T-helper 2 cell treated with Interferon-gamma antibody and Interleukin-4, amounts not matched to agents 100 ng/mL and 5 ng/mL, for 36 hours (primary cell): ENCODE results near the gene PET100. TPM values are rescaled to one million over a fixed set of nuclear protein-coding genes. Genes with fewer than 3 reads are reported as not detected.

ENCODE experiments used
- intact Hi-C: fragments of 100-400 bp; cut with micrococcal nuclease; formaldehyde crosslinking; loops from one replicate; pipeline ENCODE4 v1.15.1; 2023
- total RNA-seq: library from RNA; stranded (reverse); gene quantifications from 2 replicates; pipeline ENCODE4 v1.2.3, GENCODE V29; 2022

PET100 gene, protein sequence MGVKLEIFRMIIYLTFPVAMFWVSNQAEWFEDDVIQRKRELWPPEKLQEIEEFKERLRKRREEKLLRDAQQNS
- total RNA-seq: 129 and 134 TPM in 2 replicates

DNA sequence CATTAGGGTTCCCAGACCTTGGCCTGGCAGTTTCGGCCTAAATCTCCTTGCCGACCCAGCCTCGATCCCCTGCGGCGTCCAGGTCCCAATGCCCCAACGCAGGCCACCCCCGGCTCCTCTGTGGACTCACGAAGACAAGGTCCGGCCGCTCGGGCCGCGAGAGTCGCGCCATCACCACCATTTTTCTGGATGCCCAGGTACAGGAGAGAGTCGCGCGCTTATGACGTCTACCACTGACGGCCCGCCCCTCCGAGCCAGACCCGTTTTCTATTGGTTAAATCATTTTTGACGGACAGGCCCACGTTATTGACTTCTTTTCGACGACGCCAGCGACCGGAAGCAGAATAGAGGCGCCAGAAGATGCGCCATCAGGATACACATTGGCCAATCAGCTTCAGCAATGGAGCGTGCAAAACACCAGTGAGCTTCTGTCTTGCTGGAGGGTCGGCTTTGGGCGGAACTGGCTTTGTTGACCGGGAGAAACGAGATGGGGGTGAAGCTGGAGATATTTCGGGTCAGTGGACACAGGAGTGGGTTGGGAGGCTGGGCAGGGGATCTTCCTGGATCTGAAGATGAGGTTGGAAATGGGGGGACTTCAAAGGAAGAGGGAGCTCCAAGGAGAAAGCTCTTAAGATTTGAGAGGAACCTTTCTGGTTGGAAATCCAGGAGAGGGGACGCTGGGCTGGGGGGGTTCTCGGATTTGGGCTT lies at the start of gene PET100, which contains the start of gene XAB2:
Gene PET100 (plus strand): TSS at position 447 of the 708 bp plus-strand sequence. CDS start 41 bp downstream, at position 488.
Gene XAB2 (minus strand): TSS at position 199 of the 708 bp plus-strand sequence. CDS start 18 bp downstream, at position 181.
- intact Hi-C loops: loop anchor here (1.0 kb wide), 2 partner anchors 94 to 200 kb away; partner anchors contain the start of gene PNPLA6

DNA sequence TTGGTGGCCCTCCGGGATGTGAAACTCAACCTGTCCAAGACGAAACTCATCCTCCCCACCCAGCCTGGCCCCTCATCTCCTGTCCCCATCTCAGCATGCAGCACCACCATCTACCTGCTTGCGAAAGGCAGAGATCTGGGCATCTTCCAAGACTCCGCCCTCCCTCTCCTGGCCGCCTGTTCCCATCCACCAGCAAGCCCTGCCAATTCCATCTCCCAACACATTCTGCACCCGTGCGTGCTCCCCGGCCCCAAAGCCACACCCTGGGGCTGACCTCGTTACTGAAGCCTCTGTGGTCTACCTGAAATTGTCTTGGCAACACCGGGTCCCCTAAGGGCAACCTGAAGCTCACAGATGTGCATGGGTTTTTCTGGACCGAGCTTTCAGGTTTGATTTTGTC lies 47.1 kb upstream of the PET100 start:
- intact Hi-C loops: no loop called here

DNA sequence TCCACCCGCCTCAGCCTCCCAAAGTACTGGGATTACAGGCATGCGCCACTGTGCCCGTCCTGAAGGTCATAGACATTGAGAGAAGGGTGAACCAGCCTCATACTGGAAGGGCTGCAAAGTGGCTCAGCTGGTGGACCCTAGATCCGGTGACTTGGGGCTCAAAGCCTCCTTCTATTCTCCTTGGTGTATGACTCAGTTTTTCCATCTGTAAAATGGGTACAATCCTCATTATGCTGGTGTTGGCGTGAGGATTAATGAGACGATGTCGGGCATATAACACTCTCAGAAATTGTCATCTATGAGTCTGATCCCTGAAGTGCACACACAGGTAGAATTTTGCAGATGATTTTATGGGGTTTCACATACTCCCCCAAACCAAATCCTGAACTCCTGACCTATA lies 39.8 kb upstream of the PET100 start:
- intact Hi-C loops: no loop called here

DNA sequence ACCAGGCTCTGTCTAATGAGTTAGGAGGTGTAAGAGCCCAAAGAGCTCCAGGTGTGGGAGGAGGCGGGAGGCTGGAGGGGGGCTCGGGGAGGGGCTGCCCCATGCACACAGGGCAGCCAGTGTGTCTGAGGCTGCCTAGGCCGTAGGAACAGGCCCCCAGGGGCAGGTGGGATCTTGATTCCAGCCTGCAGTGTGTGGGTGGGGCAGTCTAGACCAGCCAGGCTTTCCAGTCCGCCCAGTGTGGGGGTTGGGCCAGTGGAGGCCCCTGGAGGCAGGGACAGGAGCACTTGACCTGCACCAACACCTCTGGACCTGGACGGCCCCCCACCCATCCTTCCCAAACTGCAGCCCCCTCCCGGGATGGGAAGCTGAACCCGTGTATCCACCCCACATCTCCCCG lies 39.3 kb upstream of the PET100 start:
- intact Hi-C loops: no loop called here

GRCh38 chr19:7595466-7596133 lies 34.0 kb upstream of the PET100 start, which contains the start of gene CAMSAP3:
CAMSAP3 (plus strand) TSS chr19:7595863; CDS start chr19:7596003, 140 bp downstream.
- intact Hi-C loops: no loop called here

- intact Hi-C loops: no loop called here
Observed at GRCh38 chr19:7596211-7596937, 33.2 kb upstream of the PET100 start.

GRCh38 chr19:7597689-7598088 lies 31.9 kb upstream of the PET100 start:
- intact Hi-C loops: no loop called here

- intact Hi-C loops: no loop called here
Observed at GRCh38 chr19:7598180-7598579, 31.4 kb upstream of the PET100 start.

DNA sequence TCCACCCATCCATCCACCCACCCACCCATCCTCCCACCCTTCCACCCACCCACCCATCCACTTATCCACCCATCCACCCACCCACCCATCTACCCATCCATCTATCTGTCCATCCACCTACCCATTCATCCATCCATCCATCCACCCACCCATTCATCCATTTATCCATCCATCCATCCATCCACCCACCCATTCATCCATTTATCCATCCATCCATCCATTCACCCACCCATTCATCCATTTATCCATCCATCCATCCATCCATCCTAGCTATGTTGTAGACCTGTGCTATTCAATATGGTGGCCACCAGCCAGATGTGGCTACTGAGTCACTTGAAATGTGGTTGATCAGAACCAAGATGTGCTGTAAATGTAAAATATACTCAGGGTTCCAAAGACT lies 28.9 kb upstream of the PET100 start:
- intact Hi-C loops: no loop called here

DNA sequence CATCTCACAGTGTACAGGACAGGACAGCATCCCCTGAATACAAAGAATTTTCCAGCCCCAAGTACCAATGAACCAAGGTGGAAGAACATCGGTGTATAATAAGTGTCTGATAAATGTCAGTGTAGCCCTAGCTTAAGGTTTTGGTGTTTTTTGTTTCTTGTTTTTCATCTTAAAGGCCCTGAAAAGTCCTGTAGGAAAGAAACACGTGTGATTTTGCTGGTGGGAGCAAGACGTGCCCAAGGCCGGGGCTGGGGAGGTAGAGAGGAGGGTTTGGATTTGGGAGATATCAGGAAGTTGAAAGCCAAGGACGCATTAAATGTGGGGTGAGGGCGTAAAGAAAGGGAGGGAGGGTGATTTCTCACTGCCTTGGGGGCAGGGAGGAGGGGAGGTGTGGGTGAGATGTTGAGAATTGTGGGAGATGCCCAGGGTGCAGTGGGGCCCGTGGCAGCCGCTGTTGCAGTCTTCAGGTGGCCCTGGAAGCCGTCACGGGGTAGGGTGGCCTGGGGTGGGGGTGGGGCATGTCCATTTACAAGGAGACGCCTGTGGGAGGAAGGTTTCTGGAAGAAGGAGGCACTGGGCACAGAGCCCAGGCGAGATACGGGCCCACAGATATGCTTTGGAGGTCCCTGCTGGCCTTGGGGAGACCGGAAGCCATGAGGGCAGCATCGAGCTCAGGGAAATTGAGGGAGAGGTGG lies 27.2 kb upstream of the PET100 start:
- intact Hi-C loops: no loop called here

- intact Hi-C loops: no loop called here
Observed at GRCh38 chr19:7602935-7603497, 26.6 kb upstream of the PET100 start.

- intact Hi-C loops: no loop called here
Observed at GRCh38 chr19:7603919-7604318, 25.7 kb upstream of the PET100 start.

- intact Hi-C loops: no loop called here
Observed at GRCh38 chr19:7605490-7606222, 23.9 kb upstream of the PET100 start.

- intact Hi-C loops: no loop called here
Observed at GRCh38 chr19:7606289-7606688, 23.3 kb upstream of the PET100 start.

DNA sequence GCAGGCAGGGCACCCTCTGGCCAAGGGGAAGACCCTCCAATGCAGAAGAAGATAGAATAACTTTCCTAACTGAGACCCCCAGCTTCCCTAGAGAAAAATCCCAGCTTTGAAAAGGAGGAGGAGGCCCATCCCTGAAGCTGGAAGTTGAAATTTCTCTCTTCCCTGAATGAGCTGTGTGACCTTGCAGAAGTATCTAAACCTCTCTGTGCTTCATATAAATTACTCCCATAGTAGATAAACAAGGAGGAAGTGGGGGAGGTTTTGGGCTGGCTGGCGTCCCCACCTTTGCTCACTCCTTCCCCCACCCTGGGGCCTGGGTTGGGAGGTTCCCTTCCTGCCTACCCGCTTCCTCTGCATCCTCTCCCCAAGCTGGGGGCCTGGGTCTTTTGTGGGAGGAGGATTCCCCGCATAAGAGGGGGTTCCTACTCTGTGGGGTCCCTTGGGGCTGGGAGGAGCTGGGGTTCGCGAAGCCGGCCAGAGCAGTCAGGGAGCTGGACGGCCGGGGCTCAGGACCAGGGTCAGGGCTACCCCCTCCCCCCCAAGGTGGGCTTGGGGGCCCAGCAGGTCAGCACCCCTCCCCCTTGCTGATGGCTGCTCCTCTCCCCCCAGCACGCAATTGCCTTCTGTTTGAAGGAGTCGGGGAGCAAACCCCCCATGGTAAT lies 22.2 kb upstream of the PET100 start:
- intact Hi-C loops: no loop called here

DNA sequence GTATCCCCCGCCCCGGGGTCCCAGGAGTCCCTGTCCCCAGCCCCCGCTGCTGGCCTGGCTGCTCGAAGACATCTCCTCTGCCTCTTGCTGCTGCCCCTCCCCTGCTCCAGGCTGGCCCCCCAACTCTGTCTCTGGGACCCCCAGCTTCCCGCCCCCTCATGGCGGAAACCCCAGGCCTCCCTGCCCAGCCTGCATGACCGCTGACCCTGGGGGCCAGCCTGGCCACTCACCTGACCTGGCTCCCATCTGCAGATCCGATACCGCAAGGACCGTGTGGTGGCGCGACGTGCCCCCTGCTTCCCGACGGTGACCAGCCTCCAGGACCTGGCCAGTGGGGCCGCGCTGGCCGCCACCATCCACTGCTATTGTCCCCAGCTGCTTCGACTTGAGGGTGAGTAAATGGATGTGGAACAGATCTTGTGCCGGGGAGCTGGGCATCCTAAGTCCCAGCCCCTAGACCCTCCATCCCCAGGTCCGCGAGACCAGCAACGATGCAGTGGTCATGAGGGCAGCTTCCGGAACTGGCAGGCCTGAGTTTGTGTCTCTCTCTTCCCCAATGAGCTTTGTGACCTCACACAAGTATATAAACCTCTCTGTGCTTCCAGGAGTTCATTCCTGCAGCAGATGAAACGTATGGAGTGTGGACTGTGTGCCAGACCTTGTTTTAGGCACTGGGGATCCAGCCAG lies 21.6 kb upstream of the PET100 start:
- intact Hi-C loops: no loop called here

DNA sequence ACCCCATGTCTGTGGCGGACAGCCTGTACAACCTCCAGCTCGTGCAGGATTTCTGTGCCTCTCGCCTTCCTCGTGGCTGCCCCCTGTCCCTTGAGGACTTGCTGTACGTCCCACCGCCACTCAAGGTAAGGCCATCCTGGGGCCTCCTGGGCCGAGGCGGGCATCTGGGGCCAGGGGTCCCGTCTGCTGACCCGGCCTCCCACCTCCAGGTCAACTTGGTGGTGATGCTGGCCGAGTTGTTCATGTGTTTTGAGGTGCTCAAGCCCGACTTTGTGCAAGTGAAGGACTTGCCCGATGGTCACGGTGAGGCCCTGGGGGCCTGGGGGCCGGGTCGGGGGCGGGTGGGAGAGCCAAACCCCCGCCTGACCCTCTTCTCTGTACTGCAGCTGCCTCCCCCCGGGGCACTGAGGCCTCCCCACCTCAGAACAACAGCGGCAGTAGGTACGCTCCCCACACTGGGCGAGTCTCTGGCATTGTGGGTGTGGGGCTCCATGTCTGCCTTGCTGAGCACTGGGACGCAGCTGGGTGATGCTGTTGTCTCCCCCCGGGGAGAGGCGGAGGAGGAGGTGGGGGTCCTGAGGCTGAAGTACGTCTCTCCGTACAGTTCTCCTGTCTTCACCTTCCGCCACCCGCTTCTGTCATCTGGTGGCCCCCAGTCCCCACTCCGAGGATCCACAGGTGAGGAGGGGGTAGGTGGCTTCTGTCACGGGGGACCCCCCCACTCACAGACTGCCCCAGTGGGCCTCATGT lies 18.9 kb upstream of the PET100 start:
- intact Hi-C loops: no loop called here

DNA sequence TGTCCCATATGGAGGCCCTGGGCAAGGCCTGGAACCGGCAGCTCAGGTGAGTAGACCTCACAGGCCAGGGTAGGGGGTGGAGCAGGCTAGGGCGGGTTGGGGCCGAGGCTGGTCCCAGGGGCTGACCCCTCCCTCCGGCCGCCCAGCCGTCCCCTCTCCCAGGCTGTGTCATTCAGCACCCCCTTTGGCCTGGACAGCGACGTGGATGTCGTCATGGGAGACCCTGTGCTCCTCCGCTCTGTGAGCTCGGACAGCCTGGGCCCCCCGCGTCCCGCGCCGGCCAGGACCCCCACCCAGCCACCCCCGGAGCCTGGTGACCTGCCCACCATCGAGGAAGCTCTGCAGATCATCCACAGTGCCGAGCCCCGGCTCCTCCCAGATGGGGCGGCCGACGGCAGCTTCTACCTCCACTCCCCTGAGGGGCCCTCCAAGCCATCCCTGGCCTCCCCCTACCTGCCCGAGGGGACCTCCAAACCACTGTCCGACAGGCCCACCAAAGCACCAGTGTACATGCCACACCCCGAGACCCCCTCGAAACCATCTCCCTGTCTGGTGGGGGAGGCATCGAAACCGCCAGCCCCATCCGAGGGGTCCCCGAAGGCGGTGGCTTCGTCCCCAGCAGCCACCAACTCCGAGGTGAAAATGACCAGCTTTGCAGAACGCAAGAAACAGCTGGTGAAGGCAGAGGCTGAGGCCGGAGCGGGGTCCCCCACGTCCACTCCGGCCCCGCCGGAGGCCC lies 17.9 kb upstream of the PET100 start:
- intact Hi-C loops: no loop called here
